Measurements from ENCODE around the gene ZC3H7A. TPM values are rescaled to one million over a fixed set of nuclear protein-coding genes. Genes with fewer than 3 reads are reported as not detected.
A peak's percentile ranks its signal among the peaks of the same experiment; 100 is the strongest.

The ZC3H7A gene
- total and polyA plus RNA-seq, 9 of the 15 experiments (the other 6 are each of a cell fraction or from before 2014, with no cell fraction given) = 19.8 to 49.1 (median 28.2) TPM

GRCh38 chr16:11707679-11708197 lies 89.3 kb downstream of the ZC3H7A start:
- Histone ChIP-seq H3K79me2 (ENCODE audit: control insufficient read depth, insufficient read depth, low read length) (peaks cover 10% of the 10 kb centered on the region; the same call in 1 of the 3 replicates), H3K4me2 (ENCODE audit: insufficient read depth, low read length) (no peak overlapping the region), H3K9ac (ENCODE audit: insufficient read depth in 1 of 2, low read depth in 2 of 2, low read length in 2 of 2) (no peak overlapping the region), H3K27me3 (ENCODE audit: control insufficient read depth in 2 of 2, insufficient read depth in 2 of 2, low read length in 2 of 2) (no peaks in the 10 kb centered on the region), H3K27ac (ENCODE audit: extremely low read depth, low read depth, low read length) (no peak overlapping the region), H3K9me3 (replicated peaks; ENCODE audit: control insufficient read depth, insufficient read depth, low read depth, low read length) (no peaks in the 10 kb centered on the region), H3K36me3 (ENCODE audit: control insufficient read depth, insufficient read depth, low read length) (peaks cover 58% of the 10 kb centered on the region; the same call in 2 of the 3 replicates), H3K4me1 (replicated peaks in 1 of 2; ENCODE audit: control insufficient read depth in 2 of 2, insufficient read depth in 2 of 2, low read length in 2 of 2) (peaks cover 5 to 12% of the 10 kb centered on the region in 2 experiments; a peak in 4 of 5 replicates), H2AFZ (ENCODE audit: low read depth, low read length) (no peak overlapping the region), H3K9me1 (ENCODE audit: control insufficient read depth, insufficient read depth, low read length) (no peaks in the 10 kb centered on the region), H3K4me3 (no peak overlapping the region), H4K20me1 (replicated peaks; ENCODE audit: control insufficient read depth, insufficient read depth, low read length) (0 out of 2 replicates have a peak, but pooled peaks cover 8% of the 10 kb centered on the region)
- no peak for TF ChIP-seq ZNF586 (CRISPR knock-in tag; conservative IDR thresholded peaks at IDR 0.05)
- TF ChIP-seq POLR2A (conservative IDR thresholded peaks at IDR 0.05) = no peak
- TF ChIP-seq RBM25 (IDR thresholded peaks at IDR 0.05; ENCODE audit: low read depth, low read length, severe bottlenecking) = peak; percentile 57
- no peak for TF ChIP-seq ZFP30 (CRISPR knock-in tag; IDR thresholded peaks at IDR 0.05; ENCODE audit: borderline replicate concordance)
- TF ChIP-seq ZNF121 (CRISPR knock-in tag; conservative IDR thresholded peaks at IDR 0.05) = peak; percentile 78
- ChIA-PET POLR2A (interaction anchor here (0.5 to 1.6 kb wide), 7 partner anchors 11 to 161 kb away, joined by 3 to 7 read pairs (median 3); partner anchors contain the start of gene TXNDC11), CTCF (ENCODE audit: low intra/inter-chr PET ratio) (no interaction called here)
- FAIRE-seq (no peak), DNase-seq (ENCODE audit: extremely low read depth in 1 of 4, low spot score in 3 of 4) (no peak), ATAC-seq (no peak)
- intact Hi-C loops (cut with micrococcal nuclease) = no loop called here
- WGBS (ENCODE audit: insufficient coverage, low coverage, missing lambda C conversion rate) = 96% methylated on average over 4 of the region's 4 CpGs
- no TSS peak for BruUV-seq (replicated peaks)
- in situ Hi-C loops (cut with MboI) = no loop called here
